ENCODE measurements around the gene TMEM72.

- no peak for TF ChIP-seq CTCF (optimal IDR thresholded peaks at IDR 0.05 in 1 of 3, IDR thresholded peaks at IDR 0.05 in 1 of 3, conservative IDR thresholded peaks at IDR 0.05 in 1 of 3; ENCODE audit: extremely low read depth in 1 of 3, insufficient read depth in 2 of 3, low read length in 3 of 3)
- no peak for TF ChIP-seq EZH2 (IDR thresholded peaks at IDR 0.05; ENCODE audit: low read length)
These were observed 2.1 kb upstream of the TMEM72 start for GRCh38 chr10:44908936-44909630.
